Measurements from ENCODE around the gene CSNK2B. TPM values are rescaled to one million over a fixed set of nuclear protein-coding genes. Genes with fewer than 3 reads are reported as not detected.
A peak's percentile ranks its signal among the peaks of the same experiment; 100 is the strongest.

CSNK2B gene
- total and polyA plus RNA-seq, 9 of the 15 experiments (the other 6 are each of a cell fraction or from before 2014, with no cell fraction given), result 120 to 1,126 (median 529) TPM

GRCh38 chr6:31712296-31712695 lies 46.4 kb downstream of the CSNK2B start:
- Histone ChIP-seq H3K4me3 (no peak overlapping the region), H3K36me3 (ENCODE audit: control insufficient read depth, insufficient read depth, low read length) (no peaks in the 10 kb centered on the region), H3K9me3 (replicated peaks; ENCODE audit: control insufficient read depth, insufficient read depth, low read depth, low read length) (no peaks in the 10 kb centered on the region), H3K4me1 (replicated peaks in 1 of 2; ENCODE audit: control insufficient read depth in 2 of 2, insufficient read depth in 2 of 2, low read length in 2 of 2) (peaks cover 25 to 42% of the 10 kb centered on the region in 2 experiments), H3K4me2 (ENCODE audit: insufficient read depth, low read length) (no peak overlapping the region), H3K9me1 (ENCODE audit: control insufficient read depth, insufficient read depth, low read length) (no peaks in the 10 kb centered on the region), H3K27me3 (ENCODE audit: control insufficient read depth in 2 of 2, insufficient read depth in 2 of 2, low read length in 2 of 2) (no peaks in the 10 kb centered on the region), H2AFZ (ENCODE audit: low read depth, low read length) (0 out of 2 replicates have a peak overlapping the region, but pooled peaks have one; percentile 5), H3K27ac (ENCODE audit: extremely low read depth, low read depth, low read length) (no peak overlapping the region), H3K79me2 (ENCODE audit: control insufficient read depth, insufficient read depth, low read length) (no peaks in the 10 kb centered on the region), H3K9ac (ENCODE audit: insufficient read depth in 1 of 2, low read depth in 2 of 2, low read length in 2 of 2) (peak overlapping the region in 1 of 2 experiments; percentile 82; a peak in 2 of 4 replicates), H4K20me1 (replicated peaks; ENCODE audit: control insufficient read depth, insufficient read depth, low read length) (no peaks in the 10 kb centered on the region)
- ChIA-PET POLR2A (interaction anchor here (0.6 to 12.4 kb wide), 6 partner anchors 9 to 91 kb away, joined by 3 to 223 read pairs (median 9); partner anchors contain the start of genes ABHD16A, DDAH2, LY6G6C and MPIG6B), CTCF (ENCODE audit: low intra/inter-chr PET ratio) (no interaction called here)
- 74% methylated on average over 8 of the region's 8 CpGs for WGBS (ENCODE audit: insufficient coverage, low coverage, missing lambda C conversion rate)
- intact Hi-C loops (cut with micrococcal nuclease) (no loop called here), in situ Hi-C loops (cut with MboI) (no loop called here)
- no peak for TF ChIP-seq ARID3B (CRISPR knock-in tag; IDR thresholded peaks at IDR 0.05; ENCODE audit: borderline replicate concordance)
- TF ChIP-seq IFI16 (CRISPR knock-in tag; IDR thresholded peaks at IDR 0.05), result no peak
- no peak for TF ChIP-seq BHLHE40 (IDR thresholded peaks at IDR 0.05; ENCODE audit: low read length)
- no peak for TF ChIP-seq ZZZ3 (IDR thresholded peaks at IDR 0.05)
- no peak for TF ChIP-seq ZFP36 (IDR thresholded peaks at IDR 0.05; ENCODE audit: low read depth, low read length, partially characterized antibody)
- TF ChIP-seq U2AF2 (optimal IDR thresholded peaks at IDR 0.05; ENCODE audit: low read depth, low read length), result no peak
- TF ChIP-seq TAF7 (tag; IDR thresholded peaks at IDR 0.05), result no peak
- TF ChIP-seq PRPF4 (IDR thresholded peaks at IDR 0.05; ENCODE audit: insufficient read depth, low read depth, low read length, poor library complexity, severe bottlenecking), result no peak
- no peak for TF ChIP-seq STAT5A (IDR thresholded peaks at IDR 0.05; ENCODE audit: borderline replicate concordance, low read length)
- TF ChIP-seq HNRNPH1 (optimal IDR thresholded peaks at IDR 0.05; ENCODE audit: low read depth, low read length), result no peak
- no peak for TF ChIP-seq ZNF707 (CRISPR knock-in tag; conservative IDR thresholded peaks at IDR 0.05)
- TF ChIP-seq SIN3B (IDR thresholded peaks at IDR 0.05; ENCODE audit: low read depth), result no peak
- TF ChIP-seq ELK3 (CRISPR knock-in tag; IDR thresholded peaks at IDR 0.05), result no peak
- TF ChIP-seq ARID2 (IDR thresholded peaks at IDR 0.05), result no peak
- TF ChIP-seq SMARCC2 (IDR thresholded peaks at IDR 0.05; ENCODE audit: low read depth), result no peak
- no peak for TF ChIP-seq FOXA1 (IDR thresholded peaks at IDR 0.05; ENCODE audit: borderline replicate concordance)
- TF ChIP-seq CBX8 (IDR thresholded peaks at IDR 0.05; ENCODE audit: borderline replicate concordance, extremely low read depth, low read depth, low read length, poor library complexity, severe bottlenecking), result no peak
- ATAC-seq (no peak), FAIRE-seq (no peak), DNase-seq (ENCODE audit: extremely low read depth in 1 of 4, low spot score in 3 of 4) (no peak)
- no TSS peak for BruUV-seq (replicated peaks)
